Gastrocnemius medialis (tissue), 4 donors: ENCODE data around the gene SPDYE8.
"Not testable (repeated sequence)": the region's sequence is repeated elsewhere in the genome, so short reads cannot be mapped to it uniquely, and the experiment has no call there.

ENCODE experiments used
- CTCF ChIP-seq, 5 experiments: fragments of 450-650 bp in 3 of 5; fragments of 200-600 bp in 2 of 5; sonication (generic) in 2 of 5; IDR thresholded peaks in 4 of 5; conservative IDR thresholded peaks in 1 of 5; 1 replicate in 4 of 5; 2 replicates in 1 of 5; pipeline ENCODE4 v1.5.1; 2016 to 2019; ENCODE audit warnings: antibody characterized with exemption in 5 of 5, mild to moderate bottlenecking in 3 of 5, moderate library complexity in 3 of 5
- POLR2A ChIP-seq, 2 donors: fragments of 450-650 bp; IDR thresholded peaks; one replicate each; pipeline ENCODE4 v1.6.1; 2017; ENCODE audit warnings: antibody characterized with exemption in 2 of 2, mild to moderate bottlenecking in 2 of 2, moderate library complexity in 2 of 2

- not testable (repeated sequence) for TF ChIP-seq CTCF (IDR thresholded peaks at IDR 0.05 in 4 of 5, conservative IDR thresholded peaks at IDR 0.05 in 1 of 5); POLR2A (IDR thresholded peaks at IDR 0.05)
These were observed 49.2 kb downstream of the SPDYE8 start for GRCh38 chr7:72980382-72980781.
